ENCODE measurements around the gene ZNF594. TPM values are rescaled to one million over a fixed set of nuclear protein-coding genes. Genes with fewer than 3 reads are reported as not detected.
"Not testable (repeated sequence)": the region's sequence is repeated elsewhere in the genome, so short reads cannot be mapped to it uniquely, and the experiment has no call there.

The ZNF594 gene
- total RNA-seq (2014; rRNA removed): 1.7 and 9.4 TPM in 2 replicates
- Bru-seq, nascent RNA: percentile 77 among the genes with signal in this experiment
- BruChase-seq, experiment 1, labeled RNA remaining after a 6-hour chase: percentile 65 among the genes with signal in this experiment
- percentile 74 among the genes with signal in this experiment for BruChase-seq, experiment 2, labeled RNA remaining after a 2-hour chase
- long read RNA-seq, full-length matches to known transcripts: 13 of 15 reads
- long read RNA-seq, partial matches to known transcripts: 0 of 15 reads
- long read RNA-seq, other reads (novel, unspliced or antisense): 2 of 15 reads

- no peaks in the 10 kb centered on the region for H3F3A ChIP-seq (ENCODE audit: low read length, unreplicated experiment)
- H3K4me3 ChIP-seq (ENCODE audit: low read length): peak within 1 kb of the TSS; percentile 91
- no peak within 1 kb of the TSS for H3K27ac ChIP-seq (ENCODE audit: low read length)
- no peaks in the 10 kb centered on the region for H3K9me3 ChIP-seq (ENCODE audit: low read length)
- H3K36me3 ChIP-seq (ENCODE audit: low read depth, low read length): peaks cover 30% of the 10 kb centered on the region
- intact Hi-C loops (cut with micrococcal nuclease): no loop called here
- H3K4me1 ChIP-seq (ENCODE audit: insufficient read depth, low read length): peaks cover 7% of the 10 kb centered on the region; the same call in 1 of the 2 replicates
- H4K20me1 ChIP-seq (ENCODE audit: low read length): no peaks in the 10 kb centered on the region
- peak within 1 kb of the TSS; percentile 85 for H3K9ac ChIP-seq (ENCODE audit: low read length)
- ATAC-seq: peak; percentile 99
- peaks cover 21% of the 10 kb centered on the region for H3K79me2 ChIP-seq (ENCODE audit: low read length)
- peak within 1 kb of the TSS; percentile 82 for H3K4me2 ChIP-seq (ENCODE audit: low read length)
- peak within 1 kb of the TSS; percentile 83 for H2AFZ ChIP-seq (ENCODE audit: low read length)
- TF ChIP-seq EZH2phosphoT487 (IDR thresholded peaks at IDR 0.05; ENCODE audit: borderline replicate concordance, low read length): no peak
- TF ChIP-seq, protein P1, sequence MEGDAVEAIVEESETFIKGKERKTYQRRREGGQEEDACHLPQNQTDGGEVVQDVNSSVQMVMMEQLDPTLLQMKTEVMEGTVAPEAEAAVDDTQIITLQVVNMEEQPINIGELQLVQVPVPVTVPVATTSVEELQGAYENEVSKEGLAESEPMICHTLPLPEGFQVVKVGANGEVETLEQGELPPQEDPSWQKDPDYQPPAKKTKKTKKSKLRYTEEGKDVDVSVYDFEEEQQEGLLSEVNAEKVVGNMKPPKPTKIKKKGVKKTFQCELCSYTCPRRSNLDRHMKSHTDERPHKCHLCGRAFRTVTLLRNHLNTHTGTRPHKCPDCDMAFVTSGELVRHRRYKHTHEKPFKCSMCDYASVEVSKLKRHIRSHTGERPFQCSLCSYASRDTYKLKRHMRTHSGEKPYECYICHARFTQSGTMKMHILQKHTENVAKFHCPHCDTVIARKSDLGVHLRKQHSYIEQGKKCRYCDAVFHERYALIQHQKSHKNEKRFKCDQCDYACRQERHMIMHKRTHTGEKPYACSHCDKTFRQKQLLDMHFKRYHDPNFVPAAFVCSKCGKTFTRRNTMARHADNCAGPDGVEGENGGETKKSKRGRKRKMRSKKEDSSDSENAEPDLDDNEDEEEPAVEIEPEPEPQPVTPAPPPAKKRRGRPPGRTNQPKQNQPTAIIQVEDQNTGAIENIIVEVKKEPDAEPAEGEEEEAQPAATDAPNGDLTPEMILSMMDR (conservative IDR thresholded peaks at IDR 0.05; ENCODE audit: low read depth, low read length): peak; percentile 68
- POLR2A ChIA-PET (ENCODE audit: unreplicated experiment): no interaction called here
- H3K27me3 ChIP-seq (ENCODE audit: low read length): no peaks in the 10 kb centered on the region
- CTCF ChIA-PET: interaction anchor here (0.6 kb wide), 1 partner anchor 139 kb away, joined by 4 read pairs; no protein-coding TSS in a partner anchor
- BruUV-seq (replicated peaks): no TSS peak
- peak; percentile 91 for DNase-seq
- no peaks in the 10 kb centered on the region for H3K9me2 ChIP-seq (replicated peaks; ENCODE audit: low read length)
Measured at GRCh38 chr17:5191541-5192417, at the start of gene ZNF594. Gene ZNF594 (minus strand): TSS chr17:5191868. CDS start chr17:5184256, 7,612 bp downstream.

DNA sequence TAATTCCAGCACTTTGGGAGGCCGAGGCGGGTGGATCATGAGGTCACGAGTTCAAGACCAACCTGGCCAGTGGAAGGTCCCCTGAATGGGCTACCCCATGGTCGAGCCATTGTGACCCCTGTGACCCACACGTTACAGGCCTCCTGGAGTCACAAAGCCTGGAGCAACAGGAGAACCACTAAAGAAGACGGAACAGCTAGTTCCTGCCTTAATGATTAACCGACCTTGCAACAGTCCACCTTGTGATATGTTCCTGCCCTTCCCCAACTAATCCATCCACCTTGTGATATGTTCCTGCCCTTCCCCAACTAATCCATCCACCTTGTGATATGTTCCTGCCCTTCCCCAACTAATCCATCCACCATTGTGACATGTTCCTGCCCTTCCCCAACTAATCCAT, 48.1 kb upstream of the ZNF594 start:
- ATAC-seq; CTCF ChIA-PET; H3K27me3 ChIP-seq (ENCODE audit: low read length); H3K9me2 ChIP-seq (replicated peaks; ENCODE audit: low read length); H2AFZ ChIP-seq (ENCODE audit: low read length); H3K9ac ChIP-seq (ENCODE audit: low read length); H3K36me3 ChIP-seq (ENCODE audit: low read depth, low read length); H4K20me1 ChIP-seq (ENCODE audit: low read length); H3K4me1 ChIP-seq (ENCODE audit: insufficient read depth, low read length); BruUV-seq (replicated peaks); H3K27ac ChIP-seq (ENCODE audit: low read length); H3K4me3 ChIP-seq (ENCODE audit: low read length); H3F3A ChIP-seq (ENCODE audit: low read length, unreplicated experiment); H3K79me2 ChIP-seq (ENCODE audit: low read length); H3K9me3 ChIP-seq (ENCODE audit: low read length); POLR2A ChIA-PET (ENCODE audit: unreplicated experiment); intact Hi-C loops (cut with micrococcal nuclease); DNase-seq; H3K4me2 ChIP-seq (ENCODE audit: low read length): not testable (repeated sequence)

DNA sequence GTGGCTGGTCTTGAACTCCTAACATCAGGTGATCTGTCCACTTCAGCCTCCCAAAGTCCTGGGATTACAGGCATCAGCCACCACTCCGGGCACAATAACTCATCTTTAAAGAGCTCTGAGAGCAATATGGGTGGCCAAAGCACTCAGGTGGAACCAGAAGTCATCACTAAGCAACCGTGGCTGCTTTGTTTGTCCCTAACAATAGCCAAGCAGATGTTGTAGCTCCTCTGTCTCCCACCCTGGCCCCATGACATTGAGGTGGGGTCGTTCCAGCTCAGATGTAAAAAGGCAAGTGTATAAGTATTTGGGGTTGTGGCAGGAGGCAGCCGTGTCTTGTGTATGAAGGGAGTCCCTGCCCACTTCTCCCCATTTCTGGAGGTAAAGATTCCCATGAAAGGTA, 46.7 kb upstream of the ZNF594 start:
- H2AFZ ChIP-seq (ENCODE audit: low read length): no peak overlapping the region
- H3K9me3 ChIP-seq (ENCODE audit: low read length): no peaks in the 10 kb centered on the region
- ChIA-PET POLR2A (ENCODE audit: unreplicated experiment) (no interaction called here), CTCF (no interaction called here)
- no peaks in the 10 kb centered on the region for H3F3A ChIP-seq (ENCODE audit: low read length, unreplicated experiment)
- H3K79me2 ChIP-seq (ENCODE audit: low read length): no peaks in the 10 kb centered on the region
- H3K9ac ChIP-seq (ENCODE audit: low read length): no peak overlapping the region
- BruUV-seq (replicated peaks): no TSS peak
- no peak overlapping the region for H3K4me2 ChIP-seq (ENCODE audit: low read length)
- DNase-seq: no peak
- TF ChIP-seq EZH2 (IDR thresholded peaks at IDR 0.05; ENCODE audit: low read length, unreplicated experiment): no peak
- no peak for TF ChIP-seq EZH2phosphoT487 (IDR thresholded peaks at IDR 0.05; ENCODE audit: borderline replicate concordance, low read length)
- TF ChIP-seq, protein P1 (conservative IDR thresholded peaks at IDR 0.05; ENCODE audit: low read depth, low read length): no peak
- no peaks in the 10 kb centered on the region for H3K27me3 ChIP-seq (ENCODE audit: low read length)
- H3K27ac ChIP-seq (ENCODE audit: low read length): no peak overlapping the region
- no peaks in the 10 kb centered on the region for H3K9me2 ChIP-seq (replicated peaks; ENCODE audit: low read length)
- intact Hi-C loops (cut with micrococcal nuclease): no loop called here
- no peaks in the 10 kb centered on the region for H4K20me1 ChIP-seq (ENCODE audit: low read length)
- H3K36me3 ChIP-seq (ENCODE audit: low read depth, low read length): no peaks in the 10 kb centered on the region; the same call in 1 of the 2 replicates
- ATAC-seq: no peak
- H3K4me3 ChIP-seq (ENCODE audit: low read length): no peak overlapping the region
- H3K4me1 ChIP-seq (ENCODE audit: insufficient read depth, low read length): peaks cover 5% of the 10 kb centered on the region; the same call in 1 of the 2 replicates
